HG02970 (cell line): ENCODE measurements around the gene CFAP210.
"Not testable (repeated sequence)": the region's sequence is repeated elsewhere in the genome, so short reads cannot be mapped to it uniquely, and the experiment has no call there.

Source experiments
- ATAC-seq: cut with Tn5 transposase; IDR thresholded peaks from one replicate; pipeline ENCODE4 v1.9.1; 2021; ENCODE audit warnings: mild to moderate bottlenecking, moderate library complexity, moderate number of reproducible peaks; ENCODE audit not compliant: unreplicated experiment, low FRiP score

Gene CFAP210

DNA sequence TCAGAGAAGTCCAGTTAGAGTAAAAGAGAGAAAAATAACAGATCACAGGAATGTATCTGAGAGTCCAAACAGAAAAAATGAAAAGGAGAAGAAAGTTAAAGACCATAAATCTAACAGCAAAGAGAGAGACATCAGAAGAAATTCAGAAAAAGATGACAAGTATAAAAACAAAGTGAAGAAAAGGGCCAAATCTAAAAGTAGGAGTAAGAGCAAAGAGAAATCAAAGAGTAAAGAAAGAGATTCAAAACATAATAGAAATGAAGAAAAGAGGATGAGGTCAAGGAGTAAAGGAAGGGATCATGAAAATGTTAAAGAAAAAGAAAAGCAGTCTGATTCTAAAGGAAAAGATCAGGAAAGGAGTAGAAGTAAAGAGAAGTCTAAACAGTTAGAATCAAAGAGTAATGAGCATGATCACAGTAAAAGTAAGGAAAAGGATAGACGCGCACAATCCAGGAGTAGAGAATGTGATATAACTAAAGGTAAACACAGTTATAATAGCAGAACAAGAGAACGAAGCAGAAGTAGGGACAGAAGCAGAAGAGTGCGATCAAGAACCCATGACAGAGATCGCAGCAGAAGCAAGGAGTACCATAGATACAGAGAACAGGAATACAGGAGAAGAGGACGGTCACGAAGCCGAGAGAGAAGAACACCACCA is 57.6 kb downstream of the CFAP210 start:
- no peak for ATAC-seq

DNA sequence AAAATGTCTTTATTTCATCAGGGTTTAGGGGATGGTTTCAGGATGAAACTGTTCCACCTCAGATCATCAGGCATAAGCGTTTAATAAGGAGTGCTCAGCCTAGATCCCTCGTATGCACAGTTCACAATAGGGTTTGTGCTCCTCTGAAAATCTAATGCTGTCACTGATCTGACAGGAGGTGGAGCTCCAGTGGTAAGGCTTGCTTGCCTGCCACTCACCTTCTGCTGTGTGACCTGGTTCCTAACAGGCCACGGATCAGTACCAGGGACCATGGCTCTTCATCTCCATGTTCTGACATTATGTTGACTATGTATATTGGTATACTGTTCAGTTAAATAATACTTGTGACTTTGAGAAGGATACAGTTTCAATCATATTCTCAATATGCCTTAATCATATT is 68.4 kb downstream of the CFAP210 start:
- ATAC-seq, result no peak

DNA sequence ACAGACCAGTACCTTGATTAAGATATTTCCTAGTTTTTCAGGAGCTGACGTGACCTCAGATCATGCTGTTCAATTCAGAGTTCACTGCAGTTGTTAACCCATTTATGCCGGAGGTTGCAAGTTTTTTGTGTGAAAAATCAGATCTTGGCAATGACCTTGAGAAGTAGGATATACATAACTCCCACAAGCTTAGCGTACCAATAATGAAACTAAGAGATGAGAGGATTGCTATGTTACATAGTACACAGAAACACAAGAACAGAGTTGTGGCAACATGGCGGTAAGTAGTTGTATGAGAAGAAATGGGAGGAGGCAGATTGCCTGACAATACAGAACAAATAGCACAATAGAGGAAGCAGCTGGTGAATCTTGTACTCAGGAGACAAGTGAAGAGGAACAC is 71.0 kb downstream of the CFAP210 start:
- ATAC-seq, result no peak

DNA sequence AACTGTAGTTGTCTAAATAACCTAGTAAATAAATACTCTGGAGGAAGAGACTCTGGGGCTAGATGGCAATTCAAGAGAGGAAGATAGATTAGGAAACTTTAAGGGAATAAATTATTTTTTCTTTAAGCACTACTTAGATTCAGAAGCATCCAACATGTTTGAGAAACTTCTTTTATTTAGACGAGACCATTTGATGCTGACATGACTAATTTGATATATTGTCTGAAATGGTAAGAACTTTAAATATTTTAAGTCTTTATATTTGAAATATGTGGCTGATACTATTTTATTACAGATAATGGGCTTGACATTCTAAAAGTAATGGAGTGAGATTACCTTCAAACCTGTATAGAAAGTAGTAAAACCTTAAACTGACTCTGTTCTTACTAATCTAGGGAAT is 73.7 kb downstream of the CFAP210 start:
- ATAC-seq, result no peak

DNA sequence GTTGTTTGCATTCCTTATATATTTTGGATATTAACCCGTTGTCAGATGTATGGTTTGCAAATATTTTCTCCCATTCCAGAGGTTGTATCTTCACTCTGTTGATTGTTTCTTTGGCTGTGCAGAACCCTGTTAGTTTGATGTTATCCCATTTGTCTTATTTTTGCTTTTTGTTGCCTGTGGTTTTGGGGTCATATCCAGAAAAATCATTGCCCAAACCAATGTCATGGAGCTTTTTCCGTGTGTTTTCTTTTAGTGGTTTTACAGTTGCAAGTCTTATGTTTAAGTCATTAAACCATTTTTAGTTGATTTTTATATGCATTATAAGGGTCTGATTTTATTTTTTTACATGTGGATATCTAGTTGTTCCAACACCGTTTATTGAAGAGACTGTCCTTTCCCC is 74.3 kb downstream of the CFAP210 start:
- ATAC-seq, result no peak

DNA sequence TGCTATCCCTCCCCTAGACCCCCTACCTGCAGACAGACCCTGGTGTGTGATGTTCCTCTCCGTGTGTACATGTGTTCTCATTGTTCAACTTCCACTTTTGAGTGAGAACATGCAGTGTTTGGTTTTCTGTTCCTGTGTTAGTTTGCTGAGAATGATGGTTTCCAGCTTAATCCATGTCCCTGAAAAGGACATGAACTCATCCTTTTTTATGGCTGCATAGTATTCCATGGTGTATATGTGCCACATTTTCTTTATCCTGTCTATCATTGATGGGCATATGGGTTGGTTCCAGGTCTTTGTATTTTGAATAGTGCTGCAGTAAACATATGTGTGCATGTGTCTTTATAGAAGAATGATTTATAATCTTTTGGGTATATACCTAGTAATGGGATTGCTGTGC is 78.2 kb downstream of the CFAP210 start:
- ATAC-seq, result not testable (repeated sequence)

DNA sequence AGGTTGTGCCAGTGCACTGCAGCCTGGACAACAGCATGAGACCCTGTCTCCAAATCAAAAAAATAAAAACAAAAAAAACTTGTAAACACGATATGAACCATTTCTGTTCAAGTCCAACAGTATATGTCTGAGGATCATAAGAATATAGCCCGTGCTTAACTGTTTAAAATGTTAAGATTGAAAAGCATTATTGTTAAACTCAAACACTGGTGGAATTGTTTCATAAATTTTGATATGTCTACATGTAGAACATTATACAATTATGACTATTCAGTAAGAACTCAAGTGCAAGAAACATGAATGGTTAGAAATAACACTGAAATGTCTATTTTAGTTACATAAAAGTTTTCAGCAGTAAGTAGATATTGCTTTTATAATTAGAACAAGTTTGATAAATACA is 80.3 kb downstream of the CFAP210 start:
- ATAC-seq, result no peak

DNA sequence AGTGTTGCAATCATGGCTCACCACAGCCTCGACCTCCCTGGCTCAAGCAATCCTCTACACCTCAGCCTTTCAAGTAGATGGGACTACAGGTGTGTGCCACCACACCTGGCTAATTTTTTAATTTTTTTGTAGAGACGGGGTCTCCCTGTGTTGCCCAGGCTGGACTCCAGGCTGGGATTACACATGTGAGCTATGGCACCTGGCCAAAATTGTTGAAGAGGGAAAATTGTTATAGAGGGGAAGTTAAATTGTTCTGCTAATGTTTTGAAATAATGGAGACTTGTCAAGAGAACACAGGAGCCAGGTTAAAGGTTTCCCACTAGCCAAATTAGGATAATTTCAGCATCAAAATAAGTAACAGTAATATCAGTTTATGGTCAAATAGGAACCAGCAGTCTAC is 84.9 kb downstream of the CFAP210 start:
- ATAC-seq, result no peak

DNA sequence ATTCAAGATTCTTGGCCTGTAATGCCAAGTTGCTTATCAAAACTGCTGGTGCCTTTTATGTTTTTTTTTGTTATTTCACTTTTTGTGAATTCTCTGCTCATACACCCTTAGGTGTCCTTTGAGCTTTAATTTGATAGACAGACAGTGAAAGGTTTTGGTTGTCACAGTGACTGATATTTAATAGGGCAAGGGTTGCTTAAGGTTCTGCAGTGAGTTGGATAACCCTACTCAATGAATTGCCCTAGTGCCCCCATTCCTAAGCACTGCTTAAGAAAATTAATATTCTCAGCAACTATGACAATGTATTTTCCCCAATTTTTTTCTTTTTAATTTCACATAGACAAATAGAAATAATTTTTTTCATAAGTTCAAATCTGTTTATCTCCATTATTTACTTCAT is 94.6 kb downstream of the CFAP210 start:
- no peak for ATAC-seq

DNA sequence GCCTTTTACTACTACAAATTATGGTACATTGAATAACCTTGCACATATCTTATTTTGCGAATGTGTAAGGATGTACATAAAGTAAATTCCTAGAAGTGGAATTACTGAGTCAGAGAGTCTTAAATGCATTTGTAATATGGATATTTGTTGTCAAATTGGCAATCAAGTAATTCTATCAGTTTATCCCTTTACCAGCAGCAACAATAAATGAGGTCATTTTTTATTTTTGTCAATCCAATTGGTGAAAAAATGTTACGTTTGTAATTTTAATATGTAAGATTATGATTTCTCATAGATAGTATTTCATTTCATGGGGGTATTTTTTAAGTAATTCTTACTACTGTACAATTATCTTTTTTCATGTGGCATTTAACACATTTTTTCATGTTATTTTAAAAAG is 95.2 kb downstream of the CFAP210 start:
- ATAC-seq, result no peak

DNA sequence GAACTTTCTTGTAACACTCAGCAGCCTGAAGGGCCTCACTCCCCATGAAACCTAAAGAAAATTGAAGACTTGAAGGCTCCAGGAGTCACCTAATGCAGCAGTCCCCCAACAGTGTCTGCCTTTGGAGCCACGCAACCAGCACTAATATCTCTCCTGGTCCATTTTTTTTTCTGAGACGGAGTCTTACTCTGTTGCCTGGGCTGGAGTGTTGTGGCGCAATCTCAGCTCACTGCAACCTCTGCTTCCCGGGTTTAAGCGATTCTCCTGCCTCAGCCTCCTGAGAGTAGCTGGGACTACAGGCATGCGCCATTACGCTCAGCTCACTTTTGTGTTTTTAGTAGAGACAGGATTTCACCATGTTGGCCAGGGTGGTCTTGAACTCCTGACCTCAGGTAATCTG is 97.7 kb downstream of the CFAP210 start:
- not testable (repeated sequence) for ATAC-seq
